ENCODE results near the gene SYNPO2L.

DNA sequence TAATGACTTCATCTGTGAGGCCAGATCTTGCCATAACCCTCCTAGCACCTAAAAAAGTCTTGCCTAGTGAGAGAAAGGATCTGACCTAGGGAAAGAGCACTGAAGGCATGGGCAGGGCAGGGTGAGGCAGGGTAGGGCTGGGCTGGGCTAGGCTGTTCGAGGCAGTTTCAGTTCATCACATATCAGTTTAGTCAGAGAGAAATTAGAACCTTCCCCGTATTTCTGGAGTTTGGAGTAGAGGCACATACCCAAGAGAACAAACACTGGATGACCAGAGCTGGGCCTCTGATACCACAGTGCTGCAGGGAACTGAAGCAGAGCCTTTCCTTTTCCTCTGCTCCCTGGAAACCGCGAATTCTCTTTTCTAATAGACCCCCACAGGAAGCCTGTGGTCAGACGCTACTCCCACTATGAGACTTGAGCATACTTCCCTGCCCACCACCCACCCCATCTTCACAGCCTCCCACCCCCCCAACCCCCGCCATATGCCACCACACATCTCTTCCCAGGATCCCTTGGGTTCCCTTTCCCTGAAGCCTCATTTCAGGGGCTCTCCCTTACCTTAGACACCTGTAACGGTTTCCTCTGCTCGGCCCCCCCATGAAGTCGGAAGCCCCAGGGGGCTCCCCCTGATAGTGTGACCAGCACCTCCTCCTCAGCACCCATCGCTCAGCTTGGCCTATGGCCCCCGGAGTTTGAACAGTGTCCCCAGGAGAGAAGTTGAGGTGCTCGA is 406 bp downstream of the SYNPO2L start:
- TF ChIP-seq, protein P1, sequence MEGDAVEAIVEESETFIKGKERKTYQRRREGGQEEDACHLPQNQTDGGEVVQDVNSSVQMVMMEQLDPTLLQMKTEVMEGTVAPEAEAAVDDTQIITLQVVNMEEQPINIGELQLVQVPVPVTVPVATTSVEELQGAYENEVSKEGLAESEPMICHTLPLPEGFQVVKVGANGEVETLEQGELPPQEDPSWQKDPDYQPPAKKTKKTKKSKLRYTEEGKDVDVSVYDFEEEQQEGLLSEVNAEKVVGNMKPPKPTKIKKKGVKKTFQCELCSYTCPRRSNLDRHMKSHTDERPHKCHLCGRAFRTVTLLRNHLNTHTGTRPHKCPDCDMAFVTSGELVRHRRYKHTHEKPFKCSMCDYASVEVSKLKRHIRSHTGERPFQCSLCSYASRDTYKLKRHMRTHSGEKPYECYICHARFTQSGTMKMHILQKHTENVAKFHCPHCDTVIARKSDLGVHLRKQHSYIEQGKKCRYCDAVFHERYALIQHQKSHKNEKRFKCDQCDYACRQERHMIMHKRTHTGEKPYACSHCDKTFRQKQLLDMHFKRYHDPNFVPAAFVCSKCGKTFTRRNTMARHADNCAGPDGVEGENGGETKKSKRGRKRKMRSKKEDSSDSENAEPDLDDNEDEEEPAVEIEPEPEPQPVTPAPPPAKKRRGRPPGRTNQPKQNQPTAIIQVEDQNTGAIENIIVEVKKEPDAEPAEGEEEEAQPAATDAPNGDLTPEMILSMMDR (IDR thresholded peaks at IDR 0.05; ENCODE audit: insufficient read depth, low read depth, low read length), result no peak
- no peak for TF ChIP-seq EZH2 (IDR thresholded peaks at IDR 0.05; ENCODE audit: insufficient read depth, low read length)

Measured in astrocyte (in vitro differentiated cells and primary cell).